Glutamatergic neuron (in vitro differentiated cells): ENCODE data around the gene MAP3K5. TPM values are rescaled to one million over a fixed set of nuclear protein-coding genes. Genes with fewer than 3 reads are reported as not detected.

ENCODE experiments used
- DNase-seq: peaks from one replicate; pipeline ENCODE4 v3.0.0; 2022
- H3K27ac Mint-ChIP-seq: one replicate; pipeline ENCODE4 v1.8.0; 2020; ENCODE audit warnings: mild to moderate bottlenecking, mixed read lengths, inconsistent platforms; ENCODE audit not compliant: unreplicated experiment
- H3K27me3 Mint-ChIP-seq: one replicate; pipeline ENCODE4 v1.8.0; 2020; ENCODE audit warnings: mild to moderate bottlenecking, moderate library complexity, mixed read lengths, inconsistent platforms; ENCODE audit not compliant: unreplicated experiment
- H3K36me3 Mint-ChIP-seq: one replicate; pipeline ENCODE4 v1.8.0; 2020; ENCODE audit warnings: mild to moderate bottlenecking, mixed read lengths, inconsistent platforms; ENCODE audit not compliant: unreplicated experiment
- H3K4me1 Mint-ChIP-seq: one replicate; pipeline ENCODE4 v1.8.0; 2020; ENCODE audit warnings: mild to moderate bottlenecking, low read depth, mixed read lengths, inconsistent platforms; ENCODE audit not compliant: unreplicated experiment
- H3K4me3 Mint-ChIP-seq: one replicate; pipeline ENCODE4 v1.8.0; 2020; ENCODE audit warnings: mild to moderate bottlenecking, mixed read lengths, inconsistent platforms; ENCODE audit not compliant: unreplicated experiment
- H3K9me3 Mint-ChIP-seq: one replicate; pipeline ENCODE4 v1.8.0; 2020; ENCODE audit warnings: mild to moderate bottlenecking, moderate library complexity, mixed read lengths, inconsistent platforms; ENCODE audit not compliant: unreplicated experiment
- CTCF ChIP-seq: fragments of 200-600 bp; sonication (generic); IDR thresholded peaks from one replicate; pipeline ENCODE4 v1.5.0; 2021; ENCODE audit not compliant: partially characterized antibody, unreplicated experiment
- total RNA-seq: library from RNA; stranded (reverse); fragmentation: NEBNext Ultra II Directional; extraction: Animal tissue kit (Norgen Biotek cat#: 25700); gene quantifications from one replicate; pipeline ENCODE4 v1.2.1, GENCODE V29; 2021; ENCODE audit not compliant: unreplicated experiment

The MAP3K5 gene
- total RNA-seq, 1 donor from 2014 or later, result 0.66 TPM

- Mint-ChIP-seq H3K4me1 (no peaks in the 10 kb centered on the region), H3K27me3 (no peaks in the 10 kb centered on the region), H3K36me3 (no peaks in the 10 kb centered on the region), H3K27ac (no peak overlapping the region), H3K4me3 (no peak overlapping the region), H3K9me3 (no peaks in the 10 kb centered on the region)
- DNase-seq, result no peak
- no peak for TF ChIP-seq CTCF
Observed at GRCh38 chr6:136676075-136676474, 116.2 kb downstream of the MAP3K5 start.

GRCh38 chr6:136673571-136673970 is 118.7 kb downstream of the MAP3K5 start:
- DNase-seq, result no peak
- TF ChIP-seq CTCF, result no peak
- Mint-ChIP-seq H3K4me1 (no peaks in the 10 kb centered on the region), H3K27me3 (no peaks in the 10 kb centered on the region), H3K4me3 (no peak overlapping the region), H3K36me3 (no peaks in the 10 kb centered on the region), H3K9me3 (no peaks in the 10 kb centered on the region), H3K27ac (no peak overlapping the region)

GRCh38 chr6:136672144-136672543 is 120.1 kb downstream of the MAP3K5 start:
- Mint-ChIP-seq H3K27ac (no peak overlapping the region), H3K4me3 (no peak overlapping the region), H3K4me1 (no peaks in the 10 kb centered on the region), H3K27me3 (no peaks in the 10 kb centered on the region), H3K36me3 (no peaks in the 10 kb centered on the region), H3K9me3 (no peaks in the 10 kb centered on the region)
- TF ChIP-seq CTCF, result no peak
- no peak for DNase-seq

GRCh38 chr6:136669299-136669699 is 123.0 kb downstream of the MAP3K5 start:
- no peak for DNase-seq
- H3K9me3 Mint-ChIP-seq, result no peaks in the 10 kb centered on the region
- H3K27ac Mint-ChIP-seq, result no peak overlapping the region
- no peak for TF ChIP-seq CTCF
- no peak overlapping the region for H3K4me3 Mint-ChIP-seq
- no peaks in the 10 kb centered on the region for H3K27me3 Mint-ChIP-seq
- H3K36me3 Mint-ChIP-seq, result no peaks in the 10 kb centered on the region
- no peaks in the 10 kb centered on the region for H3K4me1 Mint-ChIP-seq

GRCh38 chr6:136668571-136668970 is 123.7 kb downstream of the MAP3K5 start:
- Mint-ChIP-seq H3K27me3 (no peaks in the 10 kb centered on the region), H3K27ac (no peak overlapping the region), H3K9me3 (no peaks in the 10 kb centered on the region), H3K36me3 (no peaks in the 10 kb centered on the region), H3K4me1 (no peaks in the 10 kb centered on the region), H3K4me3 (no peak overlapping the region)
- no peak for TF ChIP-seq CTCF
- no peak for DNase-seq
